SK-N-DZ (cell line): ENCODE results near the gene OXSR1.
"Not testable (repeated sequence)": the region's sequence is repeated elsewhere in the genome, so short reads cannot be mapped to it uniquely, and the experiment has no call there.

ENCODE experiments used
- DNase-seq: peaks from one replicate; pipeline ENCODE4 v3.0.0-alpha.2; 2015; ENCODE audit warnings: low spot score

The OXSR1 gene

GRCh38 chr3:38141952-38142273, 23.4 kb upstream of the OXSR1 start:
- DNase-seq: no peak

GRCh38 chr3:38142959-38143358, 22.4 kb upstream of the OXSR1 start:
- no peak for DNase-seq

- no peak for DNase-seq
Observed at GRCh38 chr3:38143511-38143910, 21.8 kb upstream of the OXSR1 start.

- no peak for DNase-seq
Observed at GRCh38 chr3:38146504-38146903, 18.8 kb upstream of the OXSR1 start.

- no peak for DNase-seq
Observed at GRCh38 chr3:38147421-38147820, 17.9 kb upstream of the OXSR1 start.

GRCh38 chr3:38148311-38148882, 16.9 kb upstream of the OXSR1 start:
- no peak for DNase-seq

GRCh38 chr3:38149708-38150107, 15.6 kb upstream of the OXSR1 start:
- DNase-seq: peak; percentile 85

- DNase-seq: no peak
Observed at GRCh38 chr3:38150780-38151528, 14.4 kb upstream of the OXSR1 start.

- DNase-seq: no peak
Observed at GRCh38 chr3:38151667-38152265, 13.6 kb upstream of the OXSR1 start.

- no peak for DNase-seq
Observed at GRCh38 chr3:38152609-38153008, 12.7 kb upstream of the OXSR1 start.

GRCh38 chr3:38153221-38153620, 12.1 kb upstream of the OXSR1 start:
- no peak for DNase-seq

GRCh38 chr3:38154033-38154494, 11.3 kb upstream of the OXSR1 start:
- no peak for DNase-seq

GRCh38 chr3:38154625-38155255, 10.6 kb upstream of the OXSR1 start:
- DNase-seq: no peak

GRCh38 chr3:38155825-38156224, 9.5 kb upstream of the OXSR1 start:
- no peak for DNase-seq

- DNase-seq: no peak
Observed at GRCh38 chr3:38157117-38157516, 8.2 kb upstream of the OXSR1 start.

- DNase-seq: no peak
Observed at GRCh38 chr3:38157595-38157994, 7.7 kb upstream of the OXSR1 start.

- no peak for DNase-seq
Observed at GRCh38 chr3:38158472-38158871, 6.9 kb upstream of the OXSR1 start.

GRCh38 chr3:38160704-38161103, 4.6 kb upstream of the OXSR1 start:
- not testable (repeated sequence) for DNase-seq

- no peak for DNase-seq
Observed at GRCh38 chr3:38163117-38163840, 2.1 kb upstream of the OXSR1 start.

- DNase-seq: no peak
Observed at GRCh38 chr3:38163841-38164642, 1.3 kb upstream of the OXSR1 start.

- no peak for DNase-seq
Observed at GRCh38 chr3:38164643-38164951, 740 bp upstream of the OXSR1 start.
